Omental fat pad (tissue), 4 donors: ENCODE data around the gene UGT2A1. TPM values are rescaled to one million over a fixed set of nuclear protein-coding genes. Genes with fewer than 3 reads are reported as not detected.

Experiments
- ATAC-seq: fragments of 150-250 bp; one replicate; pipeline ENCODE4 v1.9.1; 2016; ENCODE audit warnings: mild to moderate bottlenecking, moderate library complexity; ENCODE audit not compliant: low FRiP score
- DNase-seq: peaks from one replicate; pipeline ENCODE4 v3.0.0-alpha.2; 2019; ENCODE audit warnings: low spot score
- small RNA-seq: library from RNA; depleted of rRNA; stranded (forward); fragments of <200 nt; gene quantifications from one replicate; pipeline ENCODE3, GENCODE V24; 2016
- total RNA-seq, 4 donors: library from RNA; depleted of rRNA; stranded (reverse); fragments of >200 nt; gene quantifications; one replicate each; pipeline ENCODE4 v1.1.0, GENCODE V29; 2016
- TF ChIP-seq, protein P1 (sequence below), 3 donors: fragments of 450-650 bp; IDR thresholded peaks; one replicate each; pipeline ENCODE4 v1.5.1; 2016 to 2017; ENCODE audit warnings: antibody characterized with exemption in 3 of 3, mild to moderate bottlenecking in 3 of 3, moderate library complexity in 2 of 3

The UGT2A1 gene
- total RNA-seq, 4 donors from 2014 or later = not detected

DNA sequence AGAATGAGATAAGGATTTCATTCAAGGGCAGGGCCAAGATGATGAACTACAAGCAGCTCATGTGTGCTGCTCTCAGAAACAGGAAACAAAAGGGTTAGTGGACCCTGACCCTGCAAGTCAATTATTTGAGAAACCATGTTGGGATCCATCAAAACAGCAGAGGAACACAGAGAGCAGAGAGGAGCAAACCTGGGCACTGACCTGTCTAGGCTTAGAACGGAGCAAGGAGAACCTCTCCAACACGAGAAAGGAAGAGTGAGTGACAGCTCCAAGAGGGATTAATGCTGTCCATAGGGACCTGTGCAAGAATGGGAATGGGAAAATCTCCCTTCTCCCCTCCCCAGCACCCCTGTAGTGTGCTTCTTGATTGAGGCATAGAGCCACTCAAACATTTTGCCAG, 103.4 kb downstream of the UGT2A1 start:
- TF ChIP-seq, protein P1, sequence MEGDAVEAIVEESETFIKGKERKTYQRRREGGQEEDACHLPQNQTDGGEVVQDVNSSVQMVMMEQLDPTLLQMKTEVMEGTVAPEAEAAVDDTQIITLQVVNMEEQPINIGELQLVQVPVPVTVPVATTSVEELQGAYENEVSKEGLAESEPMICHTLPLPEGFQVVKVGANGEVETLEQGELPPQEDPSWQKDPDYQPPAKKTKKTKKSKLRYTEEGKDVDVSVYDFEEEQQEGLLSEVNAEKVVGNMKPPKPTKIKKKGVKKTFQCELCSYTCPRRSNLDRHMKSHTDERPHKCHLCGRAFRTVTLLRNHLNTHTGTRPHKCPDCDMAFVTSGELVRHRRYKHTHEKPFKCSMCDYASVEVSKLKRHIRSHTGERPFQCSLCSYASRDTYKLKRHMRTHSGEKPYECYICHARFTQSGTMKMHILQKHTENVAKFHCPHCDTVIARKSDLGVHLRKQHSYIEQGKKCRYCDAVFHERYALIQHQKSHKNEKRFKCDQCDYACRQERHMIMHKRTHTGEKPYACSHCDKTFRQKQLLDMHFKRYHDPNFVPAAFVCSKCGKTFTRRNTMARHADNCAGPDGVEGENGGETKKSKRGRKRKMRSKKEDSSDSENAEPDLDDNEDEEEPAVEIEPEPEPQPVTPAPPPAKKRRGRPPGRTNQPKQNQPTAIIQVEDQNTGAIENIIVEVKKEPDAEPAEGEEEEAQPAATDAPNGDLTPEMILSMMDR (IDR thresholded peaks at IDR 0.05) = no peak
- DNase-seq (no peak), ATAC-seq (no peak)

DNA sequence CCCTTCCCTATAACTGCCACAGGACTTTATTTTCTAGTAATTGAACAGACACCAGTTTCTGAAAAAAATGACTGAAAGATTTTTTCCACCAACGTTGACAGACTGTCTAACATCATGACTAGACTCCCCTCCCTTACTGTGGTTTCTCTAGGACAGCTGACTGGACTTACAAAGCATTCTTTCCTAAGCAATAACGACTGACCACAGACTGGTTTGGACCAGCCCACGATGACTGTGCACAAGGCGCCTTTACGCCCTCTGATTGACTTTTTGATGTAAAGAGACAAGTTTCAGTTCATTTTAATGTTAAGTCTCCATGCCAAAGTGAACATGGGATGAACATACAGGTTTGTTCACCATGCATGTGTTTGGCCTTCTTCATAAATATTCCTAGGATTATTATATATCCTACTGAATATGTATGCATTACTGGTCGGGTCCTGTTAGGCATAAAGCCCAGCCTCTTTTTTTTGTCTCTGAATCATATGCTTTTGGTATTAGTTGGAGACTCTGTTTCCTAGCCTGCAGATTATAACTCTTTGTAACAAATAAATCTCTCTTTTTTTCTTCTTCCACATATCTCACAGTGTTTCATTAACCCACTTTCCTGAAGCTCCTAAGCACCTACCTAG, 106.8 kb downstream of the UGT2A1 start:
- no peak for ATAC-seq
- TF ChIP-seq, protein P1 (IDR thresholded peaks at IDR 0.05) = no peak
- DNase-seq = no peak

Small RNA genes lying within 50 kb of the gene (small RNA-seq; reads per million reads assigned to genes)
- gene UGT2A2 = not detected

Other genes starting within 250 kb of the UGT2A1 start
- gene UGT2B4, start 157.3 kb downstream of the UGT2A1 start, total RNA-seq = 1 to 10 TPM in 1 of 4 donors, not detected in 3; 1.1 TPM
- not detected for gene UGT2A2, start 13.6 kb downstream of the UGT2A1 start, total RNA-seq
- gene SULT1B1, start 107.4 kb upstream of the UGT2A1 start, total RNA-seq = 10 to 100 TPM in 1 of 4 donors, 1 to 10 TPM in 3; 1.0 to 14.0 (median 3.1) TPM
- not detected for gene SULT1E1, start 206.9 kb upstream of the UGT2A1 start, total RNA-seq